Esophagus muscularis mucosa (tissue), 4 donors: ENCODE data around the gene C13orf46. TPM values are rescaled to one million over a fixed set of nuclear protein-coding genes. Genes with fewer than 3 reads are reported as not detected.

ENCODE experiments used
- DNase-seq: peaks from one replicate; pipeline ENCODE4 v3.0.0-alpha.2; 2017; ENCODE audit errors: extremely low spot score
- H3K27ac ChIP-seq, 4 donors: fragments of 200-600 bp; sonication (generic); replicated peaks in 1 of 4; 1 replicate in 3 of 4; 2 replicates in 1 of 4; pipeline ENCODE4 v1.5.1; 2016 to 2019; ENCODE audit warnings: mild to moderate bottlenecking in 1 of 4
- H3K27me3 ChIP-seq, 4 donors: fragments of 200-600 bp; sonication (generic); one replicate each; pipeline versions ENCODE4 v1.5.1 to v1.6.0; 2016 to 2019
- H3K36me3 ChIP-seq, 4 donors: fragments of 200-600 bp; sonication (generic); one replicate each; pipeline ENCODE4 v1.5.1; 2016 to 2019
- H3K4me1 ChIP-seq, 4 donors: fragments of 200-600 bp; sonication (generic); one replicate each; pipeline ENCODE4 v1.5.1; 2016 to 2019
- H3K4me3 ChIP-seq, 4 donors: fragments of 200-600 bp; sonication (generic); 1 replicate in 2 of 4; 2 replicates in 2 of 4; pipeline ENCODE4 v1.5.1; 2016 to 2019; ENCODE audit warnings: mild to moderate bottlenecking in 4 of 4, moderate library complexity in 1 of 4
- H3K9me3 ChIP-seq, 4 donors: fragments of 200-600 bp; sonication (generic); 1 replicate in 3 of 4; 2 replicates in 1 of 4; pipeline ENCODE4 v1.5.1; 2016 to 2019
- CTCF ChIP-seq, 3 experiments: fragments of 200-600 bp in 2 of 3; fragments of 450-650 bp in 1 of 3; sonication (generic) in 2 of 3; IDR thresholded peaks; one replicate each; pipeline ENCODE4 v1.5.1; 2017 to 2019; ENCODE audit warnings: antibody characterized with exemption in 3 of 3, mild to moderate bottlenecking in 2 of 3, moderate library complexity in 1 of 3
- EP300 ChIP-seq: sonication (generic); formaldehyde crosslinking; IDR thresholded peaks from one replicate; pipeline ENCODE4 v1.6.1; 2017; ENCODE audit warnings: antibody characterized with exemption
- POLR2A ChIP-seq: fragments of 450-650 bp; IDR thresholded peaks from one replicate; pipeline ENCODE4 v1.6.1; 2017; ENCODE audit warnings: antibody characterized with exemption, moderate library complexity, mild to moderate bottlenecking, low read depth
- POLR2AphosphoS5 ChIP-seq, 2 donors: sonication (generic); formaldehyde crosslinking; IDR thresholded peaks; one replicate each; pipeline ENCODE4 v1.6.1; 2017; ENCODE audit warnings: antibody characterized with exemption in 2 of 2
- WGBS: methylation state at CpG from one replicate; pipeline ENCODE4 v1.1.5; 2018; 5-methylcytosine and 5-hydroxymethylcytosine counted together
- intact Hi-C: fragments of 100-400 bp; cut with DNase I; formaldehyde crosslinking; loops from one replicate; pipeline ENCODE4 v1.15.1; 2023
- total RNA-seq, 4 donors: library from RNA; depleted of rRNA; stranded (reverse); fragments of >200 nt; gene quantifications; one replicate each; pipeline versions ENCODE4 v1.1.0 to v1.2.1, GENCODE V29; 2016

Gene C13orf46
- total RNA-seq, 4 donors from 2014 or later = 0.17 to 2.1 (median 0.89) TPM

- intact Hi-C loops = no loop called here
- WGBS = 94% methylated on average over 20 of the region's 20 CpGs
- no peak overlapping the region for H3K4me3 ChIP-seq
- TF ChIP-seq CTCF (IDR thresholded peaks at IDR 0.05) (no peak), EP300 (no peak), POLR2AphosphoS5 (IDR thresholded peaks at IDR 0.05) (no peak), POLR2A (no peak)
- no peaks in the 10 kb centered on the region for H3K9me3 ChIP-seq
- H3K27me3 ChIP-seq = no peaks in the 10 kb centered on the region
- peaks cover 25 to 70% (median 44%) of the 10 kb centered on the region in 4 donors for H3K36me3 ChIP-seq
- peaks cover 10 to 26% (median 23%) of the 10 kb centered on the region in 4 donors for H3K4me1 ChIP-seq
- no peak overlapping the region for H3K27ac ChIP-seq
- DNase-seq = no peak
These were observed 6.1 kb upstream of the C13orf46 start for GRCh38 chr13:113979791-113980471.

- no peak for TF ChIP-seq POLR2AphosphoS5 (IDR thresholded peaks at IDR 0.05)
- TF ChIP-seq EP300 = no peak
- TF ChIP-seq CTCF (IDR thresholded peaks at IDR 0.05) = no peak
- TF ChIP-seq POLR2A = no peak
- peaks cover 25 to 77% (median 50%) of the 10 kb centered on the region in 4 donors for H3K36me3 ChIP-seq
- H3K4me3 ChIP-seq = no peak overlapping the region
- WGBS = 92% methylated on average over 15 of the region's 41 CpGs
- no peaks in the 10 kb centered on the region for H3K9me3 ChIP-seq
- no peak overlapping the region for H3K27ac ChIP-seq
- intact Hi-C loops = no loop called here
- no peaks in the 10 kb centered on the region for H3K27me3 ChIP-seq
- no peak for DNase-seq
- H3K4me1 ChIP-seq = peaks cover 10 to 26% (median 23%) of the 10 kb centered on the region in 4 donors
These were observed 5.0 kb upstream of the C13orf46 start for GRCh38 chr13:113978741-113979481.

DNA sequence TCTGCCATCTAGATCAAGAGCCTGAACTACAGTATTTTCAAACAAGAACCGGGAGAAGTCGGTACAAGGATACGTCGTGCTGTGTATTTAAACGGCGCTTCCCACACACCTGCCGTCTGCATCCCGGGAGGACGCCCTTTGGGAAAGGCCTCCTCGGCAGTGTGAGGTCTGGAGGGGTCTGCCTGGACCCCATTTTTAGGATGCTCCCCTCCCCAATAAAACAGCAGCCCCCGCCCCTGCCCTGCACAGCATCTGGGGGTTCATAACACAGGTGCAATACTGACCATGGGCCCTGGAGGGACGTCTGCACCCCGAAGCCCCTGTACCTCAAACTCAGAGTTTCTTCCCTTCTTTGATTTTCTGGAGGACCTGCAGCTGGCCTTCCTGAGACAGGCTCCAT, 4.1 kb upstream of the C13orf46 start:
- 94% methylated on average over 12 of the region's 13 CpGs for WGBS
- Histone ChIP-seq H3K36me3 (peaks cover 25 to 84% (median 54%) of the 10 kb centered on the region in 4 donors), H3K9me3 (no peaks in the 10 kb centered on the region), H3K4me3 (no peak overlapping the region), H3K27me3 (no peaks in the 10 kb centered on the region), H3K4me1 (peaks cover 10 to 26% (median 23%) of the 10 kb centered on the region in 4 donors), H3K27ac (no peak overlapping the region)
- TF ChIP-seq CTCF (IDR thresholded peaks at IDR 0.05) = no peak
- TF ChIP-seq EP300 = no peak
- no peak for TF ChIP-seq POLR2AphosphoS5 (IDR thresholded peaks at IDR 0.05)
- no peak for TF ChIP-seq POLR2A
- DNase-seq = no peak
- intact Hi-C loops = no loop called here

DNA sequence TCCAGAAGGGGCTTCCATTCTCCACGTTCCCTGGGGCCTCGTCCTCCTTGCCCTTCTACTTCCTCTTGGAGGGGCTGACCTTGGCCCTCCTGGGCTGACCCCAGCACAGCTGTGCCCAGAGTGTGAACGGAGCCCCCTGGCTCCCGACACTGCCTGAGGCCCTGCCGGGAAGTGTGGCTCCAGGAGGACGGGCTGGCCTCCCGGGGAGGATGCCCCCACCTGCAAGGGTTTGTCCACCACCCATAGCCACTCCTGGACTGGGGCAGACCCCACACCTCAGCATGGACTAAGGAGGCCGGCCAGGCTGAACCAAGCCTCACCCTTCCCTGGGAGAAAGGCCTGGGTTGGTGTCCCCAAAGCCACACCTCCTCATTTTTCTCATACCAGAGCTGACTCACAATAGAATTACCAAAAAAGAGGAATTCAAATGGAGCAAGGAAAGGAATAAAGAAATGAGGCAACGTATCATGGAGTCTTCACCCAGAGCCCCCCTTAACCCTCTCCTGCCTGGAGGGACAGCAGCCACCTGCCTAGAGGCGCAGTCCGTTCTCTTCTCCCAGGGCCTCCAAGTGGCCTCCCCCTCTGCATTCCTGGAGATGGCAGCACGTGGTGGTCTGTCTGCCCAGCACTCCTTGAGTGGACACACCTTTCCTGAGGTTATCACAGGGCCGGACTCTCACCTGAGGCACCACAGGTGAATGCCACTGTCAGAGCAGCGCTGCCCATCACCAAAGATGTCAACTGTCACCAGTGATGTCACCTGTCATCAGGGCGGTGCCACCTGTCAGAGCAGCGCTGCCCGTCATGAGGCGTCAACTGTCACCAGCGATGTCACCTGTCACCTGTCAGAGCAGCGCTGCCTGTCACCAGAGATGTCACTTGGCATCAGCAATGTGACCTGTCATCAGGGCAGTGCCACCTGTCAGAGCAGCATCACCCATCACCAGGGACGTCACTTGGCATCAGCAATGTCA, 3.1 kb upstream of the C13orf46 start:
- no peak for DNase-seq
- WGBS = 78% methylated on average over 21 of the region's 21 CpGs
- H3K4me1 ChIP-seq = peaks cover 10 to 34% (median 30%) of the 10 kb centered on the region in 4 donors
- TF ChIP-seq EP300 (no peak), POLR2AphosphoS5 (IDR thresholded peaks at IDR 0.05) (peak in 1 of 2 donors; percentile 57)
- H3K4me3 ChIP-seq = peak overlapping the region in 1 of 4 donors; percentile 12
- H3K27me3 ChIP-seq = no peaks in the 10 kb centered on the region
- peak overlapping the region; percentile 55 to 59 (median 56) for H3K27ac ChIP-seq
- H3K9me3 ChIP-seq = no peaks in the 10 kb centered on the region
- intact Hi-C loops = no loop called here
- H3K36me3 ChIP-seq = peaks cover 25 to 77% (median 51%) of the 10 kb centered on the region in 4 donors
